HG03196 (cell line): ENCODE data around the gene PANX3.
A peak's percentile ranks its signal among the peaks of the same experiment; 100 is the strongest.

ENCODE experiments used
- ATAC-seq: cut with Tn5 transposase; IDR thresholded peaks from one replicate; pipeline ENCODE4 v1.9.1; 2021; ENCODE audit not compliant: unreplicated experiment

The PANX3 gene

GRCh38 chr11:124612567-124613246 lies 1.5 kb downstream of the PANX3 start:
- ATAC-seq, result no peak

- no peak for ATAC-seq
Measured at GRCh38 chr11:124618863-124619262, 7.6 kb downstream of the PANX3 start.

- peak; percentile 97 for ATAC-seq
Measured at GRCh38 chr11:124622531-124623451, 11.6 kb downstream of the PANX3 start, which contains the start of gene TBRG1. TBRG1 (plus strand) TSS chr11:124622864; CDS start chr11:124623084, 220 bp downstream.

GRCh38 chr11:124623861-124624525 lies 12.8 kb downstream of the PANX3 start:
- ATAC-seq, result no peak

GRCh38 chr11:124625504-124626168 lies 14.4 kb downstream of the PANX3 start:
- no peak for ATAC-seq

GRCh38 chr11:124627546-124627945 lies 16.3 kb downstream of the PANX3 start:
- no peak for ATAC-seq

- ATAC-seq, result no peak
Measured at GRCh38 chr11:124629961-124630360, 18.7 kb downstream of the PANX3 start.

GRCh38 chr11:124633355-124633754 lies 22.1 kb downstream of the PANX3 start:
- no peak for ATAC-seq

- no peak for ATAC-seq
Measured at GRCh38 chr11:124635932-124636331, 24.7 kb downstream of the PANX3 start.

GRCh38 chr11:124638500-124638899 lies 27.3 kb downstream of the PANX3 start:
- ATAC-seq, result no peak

GRCh38 chr11:124639186-124639585 lies 28.0 kb downstream of the PANX3 start:
- no peak for ATAC-seq

GRCh38 chr11:124640666-124641065 lies 29.4 kb downstream of the PANX3 start:
- no peak for ATAC-seq

- ATAC-seq, result no peak
Measured at GRCh38 chr11:124642628-124643027, 31.4 kb downstream of the PANX3 start.

- ATAC-seq, result no peak
Measured at GRCh38 chr11:124643042-124643604, 31.9 kb downstream of the PANX3 start.

GRCh38 chr11:124643605-124644425 lies 32.6 kb downstream of the PANX3 start:
- ATAC-seq, result no peak

- ATAC-seq, result peak; percentile 67
Measured at GRCh38 chr11:124644426-124645280, 33.4 kb downstream of the PANX3 start.

GRCh38 chr11:124646148-124646547 lies 34.9 kb downstream of the PANX3 start:
- ATAC-seq, result no peak

- ATAC-seq, result no peak
Measured at GRCh38 chr11:124648610-124649009, 37.4 kb downstream of the PANX3 start.
